GM12878 (cell line): ENCODE results near the gene DPP4. TPM values are rescaled to one million over a fixed set of nuclear protein-coding genes. Genes with fewer than 3 reads are reported as not detected.

Experiments used
- ATAC-seq: fragments of 200-7000 bp; cut with Tn5 transposase; 3 replicates; pipeline ENCODE4 v1.9.1; 2020; ENCODE audit warnings: mild to moderate bottlenecking, moderate library complexity
- BruUV-seq: library from RNA; stranded (reverse); fragments of 400-500 nt; replicated peaks from 2 replicates; lab custom pipeline; 2021; lab: Mats Ljungman, UMichigan
- CTCF ChIA-PET: fragments of 300-600 bp; sonication (Branson Sonifier 250); formaldehyde crosslinking; extraction: SDS; loops from one replicate; lab custom pipeline; 2021; ENCODE audit warnings: inconsistent platforms; lab: Yijun Ruan, JAX
- POLR2A ChIA-PET: fragments of 350-600 bp; formaldehyde crosslinking; extraction: SDS; loops from one replicate; lab custom pipeline; 2021; ENCODE audit warnings: inconsistent platforms; lab: Charles Lee
- RAD21 ChIA-PET: fragments of 300-600 bp; sonication (Branson Sonifier 250); formaldehyde crosslinking; loops from one replicate; lab custom pipeline; 2023; ENCODE audit warnings: antibody characterized with exemption; ENCODE audit not compliant: unreplicated experiment; lab: Charles Lee
- SMC1A ChIA-PET: fragments of 300-600 bp; sonication (Branson Sonifier 250); formaldehyde crosslinking; loops from one replicate; lab custom pipeline; 2023; ENCODE audit not compliant: unreplicated experiment, uncharacterized antibody; lab: Charles Lee
- DNase-seq: peaks from one replicate; pipeline ENCODE4 v3.0.0-alpha.2; 2011; ENCODE audit warnings: low read depth, low spot score
- FAIRE-seq: peaks from 3 replicates; lab custom pipeline; 2011; peaks lifted over from hg19 to GRCh38; lab: Jason Lieb, UNC
- H2AFZ ChIP-seq: 2 replicates; pipeline ENCODE4 v1.6.0; 2011; ENCODE audit warnings: low read depth, low read length, control low read depth; ENCODE audit not compliant: control insufficient read depth
- H3K27ac ChIP-seq: 2 replicates; pipeline ENCODE4 v1.5.1; 2011; ENCODE audit warnings: control low read depth; ENCODE audit not compliant: control insufficient read depth, insufficient read depth
- H3K27me3 ChIP-seq, 2 experiments: replicated peaks in 1 of 2; 2 replicates each; pipeline versions ENCODE4 v1.6.0 to v1.6.1; 2011; ENCODE audit warnings: low read length in 1 of 2; ENCODE audit not compliant: control insufficient read depth in 2 of 2, insufficient read depth in 2 of 2
- H3K36me3 ChIP-seq, 2 experiments: 2 replicates each; pipeline ENCODE4 v1.5.1; 2011; ENCODE audit warnings: low read length in 1 of 2; ENCODE audit not compliant: control insufficient read depth in 2 of 2, insufficient read depth in 2 of 2
- H3K4me1 ChIP-seq: 2 replicates; pipeline ENCODE4 v1.6.1; 2011; ENCODE audit warnings: mild to moderate bottlenecking, low read length, moderate library complexity, mixed read lengths; ENCODE audit not compliant: control insufficient read depth, insufficient read depth
- H3K4me2 ChIP-seq: 2 replicates; pipeline ENCODE4 v1.6.0; 2011; ENCODE audit warnings: control low read depth; ENCODE audit not compliant: control insufficient read depth, insufficient read depth
- H3K4me3 ChIP-seq: fragments of 200-600 bp; sonication (generic); 2 replicates; pipeline ENCODE4 v1.5.1; 2016
- H3K79me2 ChIP-seq: 2 replicates; pipeline ENCODE4 v1.6.0; 2011; ENCODE audit warnings: low read length; ENCODE audit not compliant: control insufficient read depth, insufficient read depth
- H3K9ac ChIP-seq: 2 replicates; pipeline ENCODE4 v1.8.0; 2011; ENCODE audit warnings: low read length, control low read depth, mixed read lengths; ENCODE audit not compliant: control insufficient read depth, insufficient read depth
- H3K9me3 ChIP-seq: replicated peaks from 3 replicates; pipeline ENCODE4 v1.5.1; 2011; ENCODE audit warnings: mild to moderate bottlenecking, low read length; ENCODE audit not compliant: control insufficient read depth, insufficient read depth
- H4K20me1 ChIP-seq: 2 replicates; pipeline ENCODE4 v1.6.0; 2011; ENCODE audit not compliant: control insufficient read depth, insufficient read depth
- ESRRA ChIP-seq: IDR thresholded peaks from 2 replicates; pipeline ENCODE4 v1.6.1; 2012; ENCODE audit warnings: mild to moderate bottlenecking, low read length, improper control_type of control experiment
- HSF1 ChIP-seq: fragments of 150-350 bp; IDR thresholded peaks from 2 replicates; pipeline ENCODE4 v1.6.1; 2014; ENCODE audit warnings: mild to moderate bottlenecking, low read depth, low read length
- IKZF1 ChIP-seq: fragments of 450-650 bp; conservative IDR thresholded peaks from 2 replicates; pipeline ENCODE4 v1.6.1; 2017; ENCODE audit warnings: antibody characterized with exemption, mild to moderate bottlenecking
- IRF4 ChIP-seq: IDR thresholded peaks from 2 replicates; pipeline ENCODE4 v1.6.1; 2011; ENCODE audit warnings: low read depth, low read length
- MXI1 ChIP-seq: fragments of 150-350 bp; IDR thresholded peaks from 2 replicates; pipeline ENCODE4 v1.6.1; 2011; ENCODE audit warnings: low read depth, mild to moderate bottlenecking, inconsistent platforms, low read length, improper control_type of control experiment
- MYC ChIP-seq: IDR thresholded peaks from 2 replicates; pipeline ENCODE4 v1.6.1; 2011; ENCODE audit warnings: mild to moderate bottlenecking, low read length, moderate library complexity, inconsistent platforms; ENCODE audit not compliant: insufficient read depth, insufficient replicate concordance, insufficient read length, severe bottlenecking
- NKRF ChIP-seq: fragments of 450-650 bp; conservative IDR thresholded peaks from 2 replicates; pipeline ENCODE4 v1.6.1; 2017; ENCODE audit warnings: mild to moderate bottlenecking, moderate library complexity
- PKNOX1 ChIP-seq: fragments of 450-650 bp; IDR thresholded peaks from 2 replicates; pipeline ENCODE4 v1.6.1; 2016; ENCODE audit warnings: mild to moderate bottlenecking
- SMC3 ChIP-seq: IDR thresholded peaks from 2 replicates; pipeline ENCODE4 v1.6.1; 2011; ENCODE audit warnings: low read length, improper control_type of control experiment, borderline replicate concordance
- TBL1XR1 ChIP-seq: IDR thresholded peaks from 2 replicates; pipeline ENCODE4 v1.6.1; 2012; ENCODE audit warnings: low read depth, low read length, improper control_type of control experiment
- TCF3 ChIP-seq: IDR thresholded peaks from 2 replicates; pipeline ENCODE4 v1.6.1; 2012; ENCODE audit warnings: low read depth, mild to moderate bottlenecking, low read length, borderline replicate concordance; ENCODE audit not compliant: insufficient read depth
- YBX1 ChIP-seq: fragments of 450-650 bp; IDR thresholded peaks from 2 replicates; pipeline ENCODE4 v1.6.1; 2016; ENCODE audit warnings: antibody characterized with exemption
- YY1 ChIP-seq: IDR thresholded peaks from 2 replicates; pipeline ENCODE4 v1.6.1; 2011; ENCODE audit warnings: low read depth, mild to moderate bottlenecking, low read length
- ZBTB11 ChIP-seq: fragments of 450-650 bp; formaldehyde crosslinking; IDR thresholded peaks from 2 replicates; pipeline ENCODE4 v1.5.0; 2022; ENCODE audit warnings: mild to moderate bottlenecking, missing genetic modification characterization
- ZNF384 ChIP-seq: IDR thresholded peaks from 2 replicates; pipeline ENCODE4 v1.6.1; 2012; ENCODE audit warnings: low read depth, mild to moderate bottlenecking, low read length, improper control_type of control experiment, borderline replicate concordance
- WGBS: methylation state at CpG from one replicate; pipeline ENCODE4 v1.1.6; 2016; ENCODE audit warnings: low lambda C conversion rate; ENCODE audit not compliant: insufficient replicate concordance, insufficient coverage; ENCODE audit errors: missing lambda C conversion rate; 5-methylcytosine and 5-hydroxymethylcytosine counted together
- in situ Hi-C: fragments of 300-500 bp; cut with MboI; formaldehyde crosslinking; loops from 9 replicates; pipeline ENCODE4 v1.14.3; 2018; ENCODE audit warnings: mixed read lengths
- intact Hi-C: fragments of 100-400 bp; cut with micrococcal nuclease; formaldehyde crosslinking; loops from one replicate; pipeline ENCODE4 v1.14.2; 2022; ENCODE audit not compliant: unreplicated experiment
- polyA plus RNA-seq, 11 experiments: library from polyadenylated mRNA; depleted of rRNA in 4 of 11; unstranded in 6 of 11; stranded (reverse) in 5 of 11; fragments of >200 nt; fragmentation: Nextera tagmentation in 4 of 11; fragmentation: Illumina TruSeq in 1 of 11; extraction: Ambion mirVana in 4 of 11; extraction: Trizol in 1 of 11; gene quantifications; 1 replicate in 1 of 11; 2 replicates in 10 of 11; pipeline versions ENCODE4 v1.2.1 to v1.2.3, GENCODE V29; 2011 to 2016; ENCODE audit warnings: inconsistent platforms in 2 of 11, missing spikeins in 2 of 11, low read depth in 1 of 11
- total RNA-seq, 4 experiments: library from RNA; depleted of rRNA in 3 of 4; stranded (reverse); fragments of >200 nt in 3 of 4; fragmentation: Illumina TruSeq in 1 of 4; extraction: Trizol in 1 of 4; gene quantifications; 2 replicates each; pipeline versions ENCODE4 v1.2.1 to v1.2.3, GENCODE V29; 2013 to 2021

DPP4 gene
- total and polyA plus RNA-seq, 10 of the 15 experiments (the other 5 are each of a cell fraction or from before 2014, with no cell fraction given), result 4.1 to 11.4 (median 9.3) TPM

GRCh38 chr2:162022290-162022945 lies 51.6 kb downstream of the DPP4 start:
- intact Hi-C loops, result no loop called here
- H3K36me3 ChIP-seq, result no peaks in the 10 kb centered on the region
- H4K20me1 ChIP-seq, result no peaks in the 10 kb centered on the region
- ATAC-seq, result no peak
- no peak overlapping the region for H2AFZ ChIP-seq
- no peaks in the 10 kb centered on the region for H3K4me1 ChIP-seq
- no peaks in the 10 kb centered on the region for H3K79me2 ChIP-seq
- ChIA-PET RAD21 (no interaction called here), CTCF (interaction anchor here (0.6 to 1.9 kb wide), 7 partner anchors 15 to 1070 kb away, joined by 3 to 5 read pairs (median 4); no protein-coding TSS in a partner anchor), SMC1A (interaction anchor here (0.9 to 3.0 kb wide), 6 partner anchors 12 to 104 kb away, joined by 3 to 11 read pairs (median 7); partner anchors contain the start of gene DPP4)
- no peak overlapping the region for H3K4me3 ChIP-seq
- 29% methylated on average over 3 of the region's 3 CpGs for WGBS
- H3K27ac ChIP-seq, result no peak overlapping the region
- H3K27me3 ChIP-seq, result no peaks in the 10 kb centered on the region
- H3K9me3 ChIP-seq, result no peaks in the 10 kb centered on the region
- no TSS peak for BruUV-seq
- no peak overlapping the region for H3K4me2 ChIP-seq
- TF ChIP-seq MXI1, result no peak
- TF ChIP-seq ZNF384, result no peak
- no peak for TF ChIP-seq HSF1
- no peak for TF ChIP-seq TBL1XR1
- no peak for TF ChIP-seq IRF4
- TF ChIP-seq MYC, result no peak
- no peak for TF ChIP-seq SMC3
- no peak for TF ChIP-seq TCF3
- no peak for TF ChIP-seq YBX1
- TF ChIP-seq PKNOX1, result no peak
- no peak for TF ChIP-seq IKZF1
- no peak for TF ChIP-seq YY1
- TF ChIP-seq ESRRA, result no peak
- no peak for TF ChIP-seq NKRF
- no peak for TF ChIP-seq ZBTB11 (CRISPR knock-in tag)
- TF ChIP-seq, all 136 proteins: peak for 0
- no peak overlapping the region for H3K9ac ChIP-seq
- FAIRE-seq (no peak), DNase-seq (no peak)
- in situ Hi-C loops, result no loop called here
- POLR2A ChIA-PET, result no interaction called here
